GM19023 (cell line): ENCODE results near the gene SCNN1A.
"Not testable (repeated sequence)": the region's sequence is repeated elsewhere in the genome, so short reads cannot be mapped to it uniquely, and the experiment has no call there.

Experiments used
- ATAC-seq: cut with Tn5 transposase; IDR thresholded peaks from one replicate; pipeline ENCODE4 v1.9.1; 2021; ENCODE audit warnings: mild to moderate bottlenecking, moderate library complexity; ENCODE audit not compliant: unreplicated experiment

Gene SCNN1A

GRCh38 chr12:6351622-6352021, 23.7 kb downstream of the SCNN1A start:
- ATAC-seq: no peak

- ATAC-seq: no peak
Measured at GRCh38 chr12:6347367-6348338, 27.7 kb downstream of the SCNN1A start.

- ATAC-seq: no peak
Measured at GRCh38 chr12:6346942-6347341, 28.4 kb downstream of the SCNN1A start.

- ATAC-seq: no peak
Measured at GRCh38 chr12:6346235-6346832, 29.0 kb downstream of the SCNN1A start.

GRCh38 chr12:6345319-6346091, 29.9 kb downstream of the SCNN1A start:
- ATAC-seq: no peak

GRCh38 chr12:6344101-6344660, 31.2 kb downstream of the SCNN1A start:
- ATAC-seq: not testable (repeated sequence)

GRCh38 chr12:6343518-6343917, 31.8 kb downstream of the SCNN1A start:
- no peak for ATAC-seq

GRCh38 chr12:6342140-6342889, 33.0 kb downstream of the SCNN1A start:
- ATAC-seq: no peak

- ATAC-seq: peak; percentile 50
Measured at GRCh38 chr12:6341417-6342139, 33.8 kb downstream of the SCNN1A start, which contains the start of gene TNFRSF1A. Gene TNFRSF1A, minus strand, starts transcription at chr12:6342076. Its CDS starts 262 bp downstream, at chr12:6341814.

GRCh38 chr12:6340745-6341416, 34.5 kb downstream of the SCNN1A start:
- ATAC-seq: no peak

- no peak for ATAC-seq
Measured at GRCh38 chr12:6340032-6340638, 35.2 kb downstream of the SCNN1A start.

- ATAC-seq: no peak
Measured at GRCh38 chr12:6338955-6339354, 36.4 kb downstream of the SCNN1A start.

- ATAC-seq: not testable (repeated sequence)
Measured at GRCh38 chr12:6338536-6338935, 36.8 kb downstream of the SCNN1A start.

GRCh38 chr12:6337958-6338433, 37.4 kb downstream of the SCNN1A start:
- no peak for ATAC-seq

- no peak for ATAC-seq
Measured at GRCh38 chr12:6336889-6337853, 38.2 kb downstream of the SCNN1A start.

- ATAC-seq: no peak
Measured at GRCh38 chr12:6336079-6336888, 39.1 kb downstream of the SCNN1A start.
